HFF-Myc (cell line): ENCODE data around the gene TMED7.

ENCODE experiments used
- DNase-seq: peaks from one replicate; pipeline ENCODE4 v3.0.0-alpha.2; 2011; ENCODE audit warnings: low read depth; ENCODE audit errors: extremely low read depth
- H3K4me3 ChIP-seq: replicated peaks from 2 replicates; pipeline ENCODE4 v1.5.1; 2011; ENCODE audit warnings: low read depth, mild to moderate bottlenecking, control low read depth, low read length
- TF ChIP-seq, protein P1 (sequence below): IDR thresholded peaks from 2 replicates; pipeline ENCODE4 v1.5.1; 2012; ENCODE audit warnings: mild to moderate bottlenecking, low read depth, low read length, control low read depth; ENCODE audit errors: missing control alignments

Gene TMED7

GRCh38 chr5:115601701-115602590 lies 23.9 kb downstream of the TMED7 start, which contains the start of gene TICAM2:
Gene TICAM2 (minus strand): TSS chr5:115602479. CDS start chr5:115581256, 21,223 bp downstream.
- DNase-seq: peak; percentile 31
- TF ChIP-seq, protein P1, sequence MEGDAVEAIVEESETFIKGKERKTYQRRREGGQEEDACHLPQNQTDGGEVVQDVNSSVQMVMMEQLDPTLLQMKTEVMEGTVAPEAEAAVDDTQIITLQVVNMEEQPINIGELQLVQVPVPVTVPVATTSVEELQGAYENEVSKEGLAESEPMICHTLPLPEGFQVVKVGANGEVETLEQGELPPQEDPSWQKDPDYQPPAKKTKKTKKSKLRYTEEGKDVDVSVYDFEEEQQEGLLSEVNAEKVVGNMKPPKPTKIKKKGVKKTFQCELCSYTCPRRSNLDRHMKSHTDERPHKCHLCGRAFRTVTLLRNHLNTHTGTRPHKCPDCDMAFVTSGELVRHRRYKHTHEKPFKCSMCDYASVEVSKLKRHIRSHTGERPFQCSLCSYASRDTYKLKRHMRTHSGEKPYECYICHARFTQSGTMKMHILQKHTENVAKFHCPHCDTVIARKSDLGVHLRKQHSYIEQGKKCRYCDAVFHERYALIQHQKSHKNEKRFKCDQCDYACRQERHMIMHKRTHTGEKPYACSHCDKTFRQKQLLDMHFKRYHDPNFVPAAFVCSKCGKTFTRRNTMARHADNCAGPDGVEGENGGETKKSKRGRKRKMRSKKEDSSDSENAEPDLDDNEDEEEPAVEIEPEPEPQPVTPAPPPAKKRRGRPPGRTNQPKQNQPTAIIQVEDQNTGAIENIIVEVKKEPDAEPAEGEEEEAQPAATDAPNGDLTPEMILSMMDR: no peak
- H3K4me3 ChIP-seq: peak within 1 kb of the TSS; percentile 50

GRCh38 chr5:115600766-115601165 lies 25.1 kb downstream of the TMED7 start:
- DNase-seq: no peak
- H3K4me3 ChIP-seq: no peak overlapping the region
- TF ChIP-seq, protein P1: no peak

GRCh38 chr5:115599924-115600323 lies 25.9 kb downstream of the TMED7 start:
- no peak for DNase-seq
- H3K4me3 ChIP-seq: no peak overlapping the region

GRCh38 chr5:115599502-115599901 lies 26.3 kb downstream of the TMED7 start:
- TF ChIP-seq, protein P1: no peak
- H3K4me3 ChIP-seq: no peak overlapping the region
- no peak for DNase-seq

More at GRCh38 chr5:115599924-115600323, 25.9 kb downstream of the TMED7 start:
- TF ChIP-seq, protein P1: no peak

GRCh38 chr5:115594128-115595047 lies 31.4 kb downstream of the TMED7 start:
- no peak overlapping the region for H3K4me3 ChIP-seq
- DNase-seq: no peak
- TF ChIP-seq, protein P1: no peak

DNA sequence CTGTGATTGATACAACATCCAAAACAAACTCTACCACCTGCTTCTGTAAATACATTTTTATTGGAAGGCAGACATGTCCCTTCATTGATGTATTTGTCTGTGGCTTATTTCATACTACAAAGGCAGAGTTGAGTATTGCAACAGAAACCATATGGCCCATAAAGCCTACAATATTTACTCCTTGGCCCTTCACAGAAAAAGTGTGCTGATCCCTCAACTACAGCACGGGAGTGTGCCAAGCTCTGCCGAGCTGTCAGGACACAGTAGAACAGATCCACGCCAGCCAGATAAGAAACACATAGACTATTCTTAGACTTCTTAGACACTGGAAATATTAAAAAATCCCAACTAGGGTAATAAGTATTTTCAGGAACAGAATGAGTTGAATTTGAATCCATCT lies 36.8 kb downstream of the TMED7 start:
- DNase-seq: no peak
- TF ChIP-seq, protein P1: no peak
- H3K4me3 ChIP-seq: no peak overlapping the region
